ENCODE measurements around the gene NCBP2. TPM values are rescaled to one million over a fixed set of nuclear protein-coding genes. Genes with fewer than 3 reads are reported as not detected.

The NCBP2 gene
- total RNA-seq, 1 experiment from 2014 or later = 119 TPM

- H3K79me2 ChIP-seq (ENCODE audit: low read length) = peaks cover 81% of the 10 kb centered on the region
- ATAC-seq (no peak), DNase-seq (no peak)
- ChIA-PET CTCF (no interaction called here), POLR2A (ENCODE audit: unreplicated experiment) (no interaction called here)
- H3K27ac ChIP-seq (ENCODE audit: low read length) = no peak overlapping the region
- no peaks in the 10 kb centered on the region for H3K4me1 ChIP-seq (ENCODE audit: insufficient read depth, low read length)
- H3K9me3 ChIP-seq (ENCODE audit: low read length) = no peaks in the 10 kb centered on the region
- no peak overlapping the region for H3K4me3 ChIP-seq (ENCODE audit: low read length)
- intact Hi-C loops (cut with micrococcal nuclease) = no loop called here
- H3K4me2 ChIP-seq (ENCODE audit: low read length) = no peak overlapping the region
- TF ChIP-seq CTCF (conservative IDR thresholded peaks at IDR 0.05; ENCODE audit: low read depth, low read length) = no peak
- no peak for TF ChIP-seq EZH2 (IDR thresholded peaks at IDR 0.05; ENCODE audit: low read length, unreplicated experiment)
- no peak for TF ChIP-seq EZH2phosphoT487 (IDR thresholded peaks at IDR 0.05; ENCODE audit: borderline replicate concordance, low read length)
- no peaks in the 10 kb centered on the region for H3K27me3 ChIP-seq (ENCODE audit: low read length)
- BruUV-seq (replicated peaks) = TSS peak; percentile 44
- H2AFZ ChIP-seq (ENCODE audit: low read length) = no peak overlapping the region
- H3F3A ChIP-seq (ENCODE audit: low read length, unreplicated experiment) = no peaks in the 10 kb centered on the region
- H3K9me2 ChIP-seq (replicated peaks; ENCODE audit: low read length) = no peaks in the 10 kb centered on the region
- peaks cover 14% of the 10 kb centered on the region for H3K36me3 ChIP-seq (ENCODE audit: low read depth, low read length)
- peaks cover 4% of the 10 kb centered on the region for H4K20me1 ChIP-seq (ENCODE audit: low read length)
- no peak overlapping the region for H3K9ac ChIP-seq (ENCODE audit: low read length)
These were observed 56.2 kb downstream of the NCBP2 start for GRCh38 chr3:196886144-196886543.

Other genes with a start within 250 kb of the NCBP2 start
- 2.6 and 3.2 TPM in 2 replicates for gene CEP19, start 230.3 kb downstream of the NCBP2 start, total RNA-seq (2014; rRNA removed)
- 22.5 and 30.3 TPM in 2 replicates for gene PIGX, start 230.2 kb downstream of the NCBP2 start, total RNA-seq (2014; rRNA removed)
- 32.6 and 53.8 TPM in 2 replicates for gene PAK2, start 202.7 kb downstream of the NCBP2 start, total RNA-seq (2014; rRNA removed)
- 31.4 and 34.2 TPM in 2 replicates for gene SENP5, start 74.6 kb downstream of the NCBP2 start, total RNA-seq (2014; rRNA removed)
- gene PIGZ, start 26.3 kb upstream of the NCBP2 start, total RNA-seq (2014; rRNA removed) = 1.6 and 3.7 TPM in 2 replicates
- 40.6 and 46.8 TPM in 2 replicates for gene MELTF, start 87.3 kb upstream of the NCBP2 start, total RNA-seq (2014; rRNA removed)